ENCODE measurements around the gene FST.

FST gene

DNA sequence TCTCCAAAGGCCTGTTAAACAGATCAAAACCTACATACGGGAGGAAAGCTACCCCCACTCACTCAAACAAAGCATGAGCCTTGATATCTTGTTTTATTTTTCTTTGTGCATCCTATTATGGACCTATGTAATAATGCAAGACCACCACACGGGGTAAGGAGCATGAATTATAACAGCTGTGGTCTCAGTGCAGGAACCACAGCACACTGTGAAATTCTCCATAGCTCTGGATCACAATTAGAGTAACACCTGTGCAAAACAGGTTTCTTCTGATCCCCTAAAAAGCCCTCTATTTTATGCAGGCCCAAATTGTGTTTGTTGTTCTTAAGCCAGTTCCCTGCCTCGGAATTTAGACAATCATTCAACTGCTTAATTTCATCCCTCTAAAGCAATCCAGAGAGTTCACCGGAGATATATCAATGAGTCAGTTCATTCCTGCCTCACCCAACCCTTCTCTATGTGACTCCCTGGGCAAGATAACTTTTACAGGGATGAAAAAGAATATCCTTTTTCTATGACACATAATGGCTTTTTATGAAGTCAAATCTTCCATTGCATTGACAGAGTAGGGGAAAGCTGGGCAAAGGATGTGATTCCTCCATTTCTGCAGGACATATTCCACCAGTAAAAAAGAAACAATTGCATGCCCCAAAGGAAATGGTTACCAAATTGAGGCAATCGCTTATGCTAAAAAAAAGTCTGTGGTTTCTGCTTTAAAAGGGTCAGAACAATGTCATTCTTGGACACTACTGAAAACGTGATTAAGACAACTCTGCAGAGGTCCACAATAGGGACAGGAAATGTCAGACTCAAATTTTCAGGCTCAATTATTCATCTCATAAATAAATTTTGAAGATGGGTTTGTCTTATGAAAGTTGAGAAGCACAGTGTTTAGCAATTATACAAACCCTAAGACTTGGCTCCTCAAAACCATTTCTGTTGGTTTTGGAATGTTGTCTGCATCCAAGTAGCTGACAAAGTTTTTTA is 41.6 kb upstream of the FST start:
- in situ Hi-C loops (cut with MboI; ENCODE audit: low sequenced_read_pairs, unreplicated experiment), result no loop called here
- DNase-seq (ENCODE audit: low spot score), result no peak
- TF ChIP-seq, protein P1, sequence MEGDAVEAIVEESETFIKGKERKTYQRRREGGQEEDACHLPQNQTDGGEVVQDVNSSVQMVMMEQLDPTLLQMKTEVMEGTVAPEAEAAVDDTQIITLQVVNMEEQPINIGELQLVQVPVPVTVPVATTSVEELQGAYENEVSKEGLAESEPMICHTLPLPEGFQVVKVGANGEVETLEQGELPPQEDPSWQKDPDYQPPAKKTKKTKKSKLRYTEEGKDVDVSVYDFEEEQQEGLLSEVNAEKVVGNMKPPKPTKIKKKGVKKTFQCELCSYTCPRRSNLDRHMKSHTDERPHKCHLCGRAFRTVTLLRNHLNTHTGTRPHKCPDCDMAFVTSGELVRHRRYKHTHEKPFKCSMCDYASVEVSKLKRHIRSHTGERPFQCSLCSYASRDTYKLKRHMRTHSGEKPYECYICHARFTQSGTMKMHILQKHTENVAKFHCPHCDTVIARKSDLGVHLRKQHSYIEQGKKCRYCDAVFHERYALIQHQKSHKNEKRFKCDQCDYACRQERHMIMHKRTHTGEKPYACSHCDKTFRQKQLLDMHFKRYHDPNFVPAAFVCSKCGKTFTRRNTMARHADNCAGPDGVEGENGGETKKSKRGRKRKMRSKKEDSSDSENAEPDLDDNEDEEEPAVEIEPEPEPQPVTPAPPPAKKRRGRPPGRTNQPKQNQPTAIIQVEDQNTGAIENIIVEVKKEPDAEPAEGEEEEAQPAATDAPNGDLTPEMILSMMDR (IDR thresholded peaks at IDR 0.05; ENCODE audit: borderline replicate concordance, control extremely low read depth, extremely low read depth, insufficient read depth, missing control alignments), result no peak

DNA sequence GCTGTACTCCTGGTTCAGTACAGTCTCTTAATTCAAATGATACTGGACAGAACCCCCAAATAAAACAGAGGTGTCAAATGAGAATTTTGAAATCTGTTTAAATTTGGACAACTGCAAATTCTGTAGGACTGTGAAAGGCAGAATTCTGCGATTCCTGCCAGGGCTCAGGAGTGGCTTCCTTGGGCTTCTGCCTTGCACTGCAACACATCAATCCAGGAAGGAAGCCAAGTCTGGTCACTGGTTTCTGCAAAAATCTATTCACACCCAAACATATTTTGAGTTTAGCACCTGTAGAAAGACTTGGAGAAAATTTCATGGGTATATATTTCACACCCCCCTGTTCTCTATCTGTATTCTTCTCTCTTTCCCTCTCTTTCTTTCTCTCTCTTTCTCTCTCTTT is 37.5 kb upstream of the FST start:
- TF ChIP-seq, protein P1 (IDR thresholded peaks at IDR 0.05; ENCODE audit: borderline replicate concordance, control extremely low read depth, extremely low read depth, insufficient read depth, missing control alignments), result no peak
- in situ Hi-C loops (cut with MboI; ENCODE audit: low sequenced_read_pairs, unreplicated experiment), result no loop called here
- no peak for DNase-seq (ENCODE audit: low spot score)

DNA sequence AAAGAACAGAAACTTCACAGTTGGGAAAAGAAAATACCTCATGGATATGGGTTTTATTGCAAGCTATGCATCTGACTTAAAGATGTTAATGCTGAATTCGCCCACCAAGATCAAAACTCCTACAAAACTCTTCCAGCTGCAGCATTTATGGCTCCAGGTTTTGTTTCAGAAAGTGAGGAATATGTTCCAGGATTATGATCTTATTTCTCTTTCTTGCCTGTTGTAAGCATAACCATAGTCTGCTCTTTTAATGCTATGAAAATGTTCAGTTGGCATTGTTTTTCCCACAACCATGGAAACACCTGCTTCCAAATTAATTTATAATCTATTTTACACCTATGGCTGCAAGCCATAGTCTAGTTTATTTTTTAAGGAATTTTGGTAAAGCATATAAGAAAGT is 34.9 kb upstream of the FST start:
- in situ Hi-C loops (cut with MboI; ENCODE audit: low sequenced_read_pairs, unreplicated experiment), result no loop called here
- TF ChIP-seq, protein P1 (IDR thresholded peaks at IDR 0.05; ENCODE audit: borderline replicate concordance, control extremely low read depth, extremely low read depth, insufficient read depth, missing control alignments), result no peak
- DNase-seq (ENCODE audit: low spot score), result no peak

DNA sequence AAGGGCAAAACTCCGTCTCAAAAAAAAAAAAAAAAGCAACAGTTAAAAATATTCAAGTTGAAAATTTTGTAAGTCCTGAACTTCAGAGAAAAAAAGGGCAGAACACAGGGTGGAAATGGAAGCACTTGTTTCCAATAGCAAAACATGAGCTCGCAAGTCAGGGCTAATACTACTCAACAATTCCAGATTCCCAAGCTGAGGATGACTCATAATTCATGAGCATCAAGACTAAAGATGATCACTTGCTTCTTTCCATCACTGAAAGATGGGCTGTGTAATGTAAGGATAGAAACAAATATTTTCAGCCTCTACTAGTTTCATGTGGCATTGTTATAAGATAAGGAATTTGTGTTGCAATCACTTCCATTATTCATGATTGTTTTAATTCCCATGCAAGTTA is 33.5 kb upstream of the FST start:
- TF ChIP-seq, protein P1 (IDR thresholded peaks at IDR 0.05; ENCODE audit: borderline replicate concordance, control extremely low read depth, extremely low read depth, insufficient read depth, missing control alignments), result no peak
- DNase-seq (ENCODE audit: low spot score), result no peak
- in situ Hi-C loops (cut with MboI; ENCODE audit: low sequenced_read_pairs, unreplicated experiment), result no loop called here

DNA sequence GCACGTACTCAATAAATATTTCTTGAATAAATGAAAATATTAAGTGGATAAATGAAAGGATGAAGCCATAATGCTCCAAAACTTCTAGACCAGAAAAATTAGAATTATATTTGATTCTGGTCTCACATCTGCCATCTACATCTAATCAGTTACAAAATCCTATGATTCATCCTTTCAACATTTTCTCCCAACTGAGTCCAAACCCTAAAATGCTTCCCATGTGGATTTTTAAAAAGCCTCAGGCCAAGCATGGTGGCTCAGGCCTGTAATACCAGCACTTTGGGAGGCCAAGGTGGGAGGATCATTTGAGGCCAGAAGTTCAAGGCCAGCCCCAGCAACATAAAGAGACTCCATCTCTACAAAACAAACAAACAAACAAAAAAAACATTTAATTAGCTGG is 31.6 kb upstream of the FST start:
- TF ChIP-seq, protein P1 (IDR thresholded peaks at IDR 0.05; ENCODE audit: borderline replicate concordance, control extremely low read depth, extremely low read depth, insufficient read depth, missing control alignments), result no peak
- in situ Hi-C loops (cut with MboI; ENCODE audit: low sequenced_read_pairs, unreplicated experiment), result no loop called here
- DNase-seq (ENCODE audit: low spot score), result no peak

DNA sequence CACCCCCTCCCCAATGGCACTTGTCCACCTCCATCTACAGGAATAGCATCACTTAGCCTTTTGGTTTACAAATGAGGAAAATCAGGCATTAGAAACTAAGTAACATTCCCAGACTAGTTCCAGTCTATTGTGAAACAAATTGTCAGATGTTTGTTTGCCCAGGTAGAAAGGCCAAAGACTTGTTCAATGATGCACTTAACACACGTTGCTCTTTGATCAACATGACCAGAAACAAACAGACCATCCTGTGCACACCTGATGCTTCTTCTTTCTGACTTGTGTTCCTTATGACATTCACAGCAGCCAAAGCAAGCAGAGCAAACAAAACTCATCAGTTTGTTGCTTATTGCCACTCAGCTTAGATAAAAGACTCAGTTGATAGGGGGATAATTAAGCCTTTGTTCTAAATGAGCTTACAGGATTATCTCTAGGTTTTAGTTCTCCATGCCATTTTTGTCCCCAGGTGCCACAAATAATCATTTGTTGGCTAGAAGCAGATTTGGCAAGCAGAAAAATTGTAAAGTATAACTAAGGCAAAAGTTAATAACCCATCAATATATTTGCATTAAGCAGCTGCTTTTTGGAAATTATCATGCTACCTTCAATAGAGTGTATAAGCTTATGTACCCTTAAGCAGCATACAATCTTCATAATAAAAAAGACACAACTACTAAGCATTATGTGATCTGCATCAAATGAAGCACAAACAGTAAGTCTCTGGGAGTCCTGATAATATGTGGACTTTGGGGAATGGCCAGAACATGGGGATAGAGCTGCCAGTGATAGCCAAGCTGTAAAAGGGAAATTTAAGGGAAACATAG is 26.3 kb upstream of the FST start:
- in situ Hi-C loops (cut with MboI; ENCODE audit: low sequenced_read_pairs, unreplicated experiment), result no loop called here
- no peak for DNase-seq (ENCODE audit: low spot score)
- TF ChIP-seq, protein P1 (IDR thresholded peaks at IDR 0.05; ENCODE audit: borderline replicate concordance, control extremely low read depth, extremely low read depth, insufficient read depth, missing control alignments), result no peak
